ENCODE measurements around the gene TMPRSS4. TPM values are rescaled to one million over a fixed set of nuclear protein-coding genes. Genes with fewer than 3 reads are reported as not detected.

Gene TMPRSS4
- total RNA-seq, 1 donor from 2014 or later = not detected

- no peaks in the 10 kb centered on the region for H3K9me3 Mint-ChIP-seq (ENCODE audit: unreplicated experiment)
- H3K27me3 Mint-ChIP-seq (ENCODE audit: unreplicated experiment) = peaks cover 3% of the 10 kb centered on the region
- no peak for DNase-seq (ENCODE audit: low spot score)
- peaks cover 4% of the 10 kb centered on the region for H3K36me3 Mint-ChIP-seq (ENCODE audit: low read depth, unreplicated experiment)
- H3K4me3 Mint-ChIP-seq (ENCODE audit: unreplicated experiment) = no peak overlapping the region
- peaks cover 23% of the 10 kb centered on the region for H3K4me1 Mint-ChIP-seq (ENCODE audit: unreplicated experiment)
- TF ChIP-seq CTCF (IDR thresholded peaks at IDR 0.05; ENCODE audit: unreplicated experiment) = no peak
- no peak overlapping the region for H3K27ac Mint-ChIP-seq (ENCODE audit: unreplicated experiment)
These were observed 16.2 kb downstream of the TMPRSS4 start for GRCh38 chr11:118092907-118093571.

- H3K36me3 Mint-ChIP-seq (ENCODE audit: low read depth, unreplicated experiment) = peaks cover 4% of the 10 kb centered on the region
- H3K4me3 Mint-ChIP-seq (ENCODE audit: unreplicated experiment) = no peak overlapping the region
- no peak overlapping the region for H3K27ac Mint-ChIP-seq (ENCODE audit: unreplicated experiment)
- peaks cover 6% of the 10 kb centered on the region for H3K27me3 Mint-ChIP-seq (ENCODE audit: unreplicated experiment)
- DNase-seq (ENCODE audit: low spot score) = no peak
- H3K4me1 Mint-ChIP-seq (ENCODE audit: unreplicated experiment) = peaks cover 14% of the 10 kb centered on the region
- TF ChIP-seq CTCF (IDR thresholded peaks at IDR 0.05; ENCODE audit: unreplicated experiment) = no peak
- no peaks in the 10 kb centered on the region for H3K9me3 Mint-ChIP-seq (ENCODE audit: unreplicated experiment)
These were observed 18.6 kb downstream of the TMPRSS4 start for GRCh38 chr11:118095493-118095892.

GRCh38 chr11:118095967-118096367, 19.1 kb downstream of the TMPRSS4 start:
- peaks cover 6% of the 10 kb centered on the region for H3K27me3 Mint-ChIP-seq (ENCODE audit: unreplicated experiment)
- TF ChIP-seq CTCF (IDR thresholded peaks at IDR 0.05; ENCODE audit: unreplicated experiment) = no peak
- H3K9me3 Mint-ChIP-seq (ENCODE audit: unreplicated experiment) = no peaks in the 10 kb centered on the region
- H3K36me3 Mint-ChIP-seq (ENCODE audit: low read depth, unreplicated experiment) = no peaks in the 10 kb centered on the region
- no peak for DNase-seq (ENCODE audit: low spot score)
- H3K27ac Mint-ChIP-seq (ENCODE audit: unreplicated experiment) = no peak overlapping the region
- no peak overlapping the region for H3K4me3 Mint-ChIP-seq (ENCODE audit: unreplicated experiment)
- peaks cover 11% of the 10 kb centered on the region for H3K4me1 Mint-ChIP-seq (ENCODE audit: unreplicated experiment)

- DNase-seq (ENCODE audit: low spot score) = no peak
- H3K36me3 Mint-ChIP-seq (ENCODE audit: low read depth, unreplicated experiment) = no peaks in the 10 kb centered on the region
- H3K4me1 Mint-ChIP-seq (ENCODE audit: unreplicated experiment) = peaks cover 11% of the 10 kb centered on the region
- no peak overlapping the region for H3K4me3 Mint-ChIP-seq (ENCODE audit: unreplicated experiment)
- no peaks in the 10 kb centered on the region for H3K9me3 Mint-ChIP-seq (ENCODE audit: unreplicated experiment)
- no peak overlapping the region for H3K27ac Mint-ChIP-seq (ENCODE audit: unreplicated experiment)
- TF ChIP-seq CTCF (IDR thresholded peaks at IDR 0.05; ENCODE audit: unreplicated experiment) = no peak
- H3K27me3 Mint-ChIP-seq (ENCODE audit: unreplicated experiment) = peaks cover 10% of the 10 kb centered on the region
These were observed 22.3 kb downstream of the TMPRSS4 start for GRCh38 chr11:118098996-118099837.

All from endothelial cell (in vitro differentiated cells).